OCI-LY1 (cell line): Measurements from ENCODE around the gene TAS2R14.

ENCODE experiments used
- H2AFZ ChIP-seq: fragments of 200-600 bp; sonication (generic), shearing (Covaris generic); 2 replicates; pipeline ENCODE4 v1.6.0; 2014; ENCODE audit warnings: antibody characterized with exemption, mild to moderate bottlenecking, low read length
- H3F3A ChIP-seq: fragments of 200-600 bp; sonication (generic), shearing (Covaris generic); 2 replicates; pipeline ENCODE4 v1.6.0; 2014; ENCODE audit warnings: mild to moderate bottlenecking, antibody characterized with exemption, low read length, moderate library complexity; ENCODE audit not compliant: insufficient read depth
- H3K27ac ChIP-seq: fragments of 200-600 bp; sonication (generic); 2 replicates; pipeline ENCODE4 v1.5.1; 2014; ENCODE audit warnings: low read length, mixed run types, mild to moderate bottlenecking, low read depth; ENCODE audit not compliant: poor library complexity, severe bottlenecking
- H3K27me3 ChIP-seq: fragments of 200-600 bp; sonication (generic); 2 replicates; pipeline ENCODE4 v1.6.0; 2014; ENCODE audit warnings: antibody characterized with exemption, mild to moderate bottlenecking, low read length, moderate library complexity; ENCODE audit not compliant: insufficient read depth
- H3K36me3 ChIP-seq: fragments of 200-600 bp; sonication (generic); 2 replicates; pipeline ENCODE4 v1.6.1; 2014; ENCODE audit warnings: mild to moderate bottlenecking, antibody characterized with exemption, low read length, moderate library complexity, mixed read lengths; ENCODE audit not compliant: insufficient read depth
- H3K4me1 ChIP-seq: fragments of 200-600 bp; sonication (generic); 2 replicates; pipeline ENCODE4 v1.5.1; 2014; ENCODE audit warnings: mild to moderate bottlenecking, low read length, moderate library complexity; ENCODE audit not compliant: insufficient read depth, severe bottlenecking
- H3K4me2 ChIP-seq: fragments of 200-600 bp; sonication (generic), shearing (Covaris generic); 2 replicates; pipeline ENCODE4 v1.6.1; 2014; ENCODE audit warnings: low read length
- H3K4me3 ChIP-seq: fragments of 200-600 bp; sonication (generic); 2 replicates; pipeline ENCODE4 v1.5.1; 2014; ENCODE audit warnings: low read length, low read depth, mild to moderate bottlenecking, mixed read lengths; ENCODE audit not compliant: poor library complexity, severe bottlenecking
- H3K79me2 ChIP-seq: fragments of 200-600 bp; shearing (Covaris generic); 2 replicates; pipeline ENCODE4 v1.6.1; 2016; ENCODE audit warnings: mixed run types, low read length, mixed read lengths; ENCODE audit not compliant: insufficient read depth
- H3K9ac ChIP-seq: fragments of 200-600 bp; sonication (generic), shearing (Covaris generic); 2 replicates; pipeline ENCODE4 v1.6.1; 2014; ENCODE audit warnings: mild to moderate bottlenecking, low read length, mixed read lengths
- H3K9me2 ChIP-seq: fragments of 200-600 bp; sonication (generic), shearing (Covaris generic); 2 replicates; pipeline ENCODE4 v1.6.1; 2014; ENCODE audit warnings: low read depth, mild to moderate bottlenecking, low read length, mixed read lengths
- H3K9me3 ChIP-seq: fragments of 200-600 bp; shearing (Covaris generic); 2 replicates; pipeline ENCODE4 v1.6.1; 2014; ENCODE audit warnings: low read length, mixed read lengths
- H4K20me1 ChIP-seq: fragments of 200-600 bp; sonication (generic), shearing (Covaris generic); 2 replicates; pipeline ENCODE4 v1.6.0; 2016; ENCODE audit warnings: mild to moderate bottlenecking, low read length; ENCODE audit not compliant: insufficient read depth
- EZH2 ChIP-seq: fragments of 200-600 bp; sonication (generic), shearing (Covaris generic); IDR thresholded peaks from 2 replicates; pipeline ENCODE4 v1.8.0; 2017; ENCODE audit warnings: borderline replicate concordance, mixed run types, mild to moderate bottlenecking, antibody characterized with exemption, low read length, moderate library complexity, mixed read lengths
- TF ChIP-seq, protein P1 (sequence below): fragments of 200-600 bp; sonication (generic), shearing (Covaris generic); IDR thresholded peaks from 2 replicates; pipeline ENCODE4 v1.5.1; 2017; ENCODE audit warnings: mild to moderate bottlenecking, antibody characterized with exemption, low read length, moderate library complexity, mixed read lengths

TAS2R14 gene, protein sequence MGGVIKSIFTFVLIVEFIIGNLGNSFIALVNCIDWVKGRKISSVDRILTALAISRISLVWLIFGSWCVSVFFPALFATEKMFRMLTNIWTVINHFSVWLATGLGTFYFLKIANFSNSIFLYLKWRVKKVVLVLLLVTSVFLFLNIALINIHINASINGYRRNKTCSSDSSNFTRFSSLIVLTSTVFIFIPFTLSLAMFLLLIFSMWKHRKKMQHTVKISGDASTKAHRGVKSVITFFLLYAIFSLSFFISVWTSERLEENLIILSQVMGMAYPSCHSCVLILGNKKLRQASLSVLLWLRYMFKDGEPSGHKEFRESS

DNA sequence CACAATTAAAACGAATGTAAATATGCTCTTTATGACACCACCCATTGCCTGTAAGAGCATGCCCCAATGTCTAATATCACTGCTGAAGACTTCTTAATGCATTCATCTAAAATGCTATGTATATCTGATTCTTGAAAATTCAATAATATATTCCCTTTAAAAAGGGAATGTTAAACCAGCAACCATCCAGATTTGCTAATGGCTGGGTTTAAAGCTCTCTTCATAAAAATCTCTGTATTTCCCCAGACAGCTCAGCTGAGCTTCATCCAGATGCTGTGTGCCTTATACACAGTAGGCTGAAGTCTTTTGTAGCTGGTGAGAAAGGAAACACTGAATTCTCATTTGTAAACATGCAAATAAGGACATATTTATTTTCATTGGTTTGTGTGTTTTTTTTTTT is at the start of gene TAS2R14:
TAS2R14 (minus strand) TSS at position 101 of the 400 bp plus-strand sequence; CDS start at position 45, 56 bp downstream.
- Histone ChIP-seq H3K9me3 (no peaks in the 10 kb centered on the region), H3K9me2 (no peaks in the 10 kb centered on the region; the same call in 1 of the 2 replicates), H3K27me3 (no peaks in the 10 kb centered on the region), H2AFZ (no peak within 1 kb of the TSS), H4K20me1 (no peaks in the 10 kb centered on the region), H3K4me1 (peaks cover 7% of the 10 kb centered on the region), H3K27ac (no peak within 1 kb of the TSS), H3K4me2 (no peak within 1 kb of the TSS), H3K79me2 (no peaks in the 10 kb centered on the region), H3K36me3 (no peaks in the 10 kb centered on the region), H3K4me3 (no peak within 1 kb of the TSS), H3K9ac (no peak within 1 kb of the TSS), H3F3A (no peaks in the 10 kb centered on the region)
- no peak for TF ChIP-seq EZH2
- TF ChIP-seq, protein P1, sequence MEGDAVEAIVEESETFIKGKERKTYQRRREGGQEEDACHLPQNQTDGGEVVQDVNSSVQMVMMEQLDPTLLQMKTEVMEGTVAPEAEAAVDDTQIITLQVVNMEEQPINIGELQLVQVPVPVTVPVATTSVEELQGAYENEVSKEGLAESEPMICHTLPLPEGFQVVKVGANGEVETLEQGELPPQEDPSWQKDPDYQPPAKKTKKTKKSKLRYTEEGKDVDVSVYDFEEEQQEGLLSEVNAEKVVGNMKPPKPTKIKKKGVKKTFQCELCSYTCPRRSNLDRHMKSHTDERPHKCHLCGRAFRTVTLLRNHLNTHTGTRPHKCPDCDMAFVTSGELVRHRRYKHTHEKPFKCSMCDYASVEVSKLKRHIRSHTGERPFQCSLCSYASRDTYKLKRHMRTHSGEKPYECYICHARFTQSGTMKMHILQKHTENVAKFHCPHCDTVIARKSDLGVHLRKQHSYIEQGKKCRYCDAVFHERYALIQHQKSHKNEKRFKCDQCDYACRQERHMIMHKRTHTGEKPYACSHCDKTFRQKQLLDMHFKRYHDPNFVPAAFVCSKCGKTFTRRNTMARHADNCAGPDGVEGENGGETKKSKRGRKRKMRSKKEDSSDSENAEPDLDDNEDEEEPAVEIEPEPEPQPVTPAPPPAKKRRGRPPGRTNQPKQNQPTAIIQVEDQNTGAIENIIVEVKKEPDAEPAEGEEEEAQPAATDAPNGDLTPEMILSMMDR, result no peak

DNA sequence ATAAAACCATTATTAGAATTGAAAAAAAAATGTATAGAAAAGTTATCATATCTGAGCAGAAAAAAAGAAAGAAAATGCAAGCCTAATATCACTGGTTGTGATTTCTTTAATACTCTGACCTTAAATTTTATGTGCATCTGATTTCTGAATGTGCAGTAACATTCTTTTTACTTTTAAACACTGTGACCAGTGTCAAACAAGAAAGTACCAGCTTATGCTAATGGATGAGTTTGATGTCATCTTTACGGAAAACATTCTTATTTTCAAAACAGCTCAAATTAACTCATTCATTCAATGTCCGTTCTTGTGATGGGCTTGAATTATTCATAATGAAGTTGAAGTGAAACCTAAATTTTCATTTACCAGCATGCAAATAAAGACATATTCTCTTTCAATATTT is 47.7 kb upstream of the TAS2R14 start, which contains the start of gene TAS2R50:
TAS2R50 (minus strand) TSS at position 101 of the 400 bp plus-strand sequence; CDS start at position 49, 52 bp downstream.
- no peaks in the 10 kb centered on the region for H3K4me1 ChIP-seq
- H3K9me3 ChIP-seq, result no peaks in the 10 kb centered on the region
- H4K20me1 ChIP-seq, result no peaks in the 10 kb centered on the region
- no peak within 1 kb of the TSS for H3K27ac ChIP-seq
- H3K27me3 ChIP-seq, result no peaks in the 10 kb centered on the region
- H3F3A ChIP-seq, result no peaks in the 10 kb centered on the region
- H2AFZ ChIP-seq, result no peak within 1 kb of the TSS
- no peaks in the 10 kb centered on the region for H3K9me2 ChIP-seq
- TF ChIP-seq, protein P1, result no peak
- TF ChIP-seq EZH2, result no peak
- no peak within 1 kb of the TSS for H3K4me2 ChIP-seq
- no peaks in the 10 kb centered on the region for H3K79me2 ChIP-seq
- no peak within 1 kb of the TSS for H3K9ac ChIP-seq
- peaks cover 7% of the 10 kb centered on the region; the same call in 1 of the 2 replicates for H3K36me3 ChIP-seq
- no peak within 1 kb of the TSS for H3K4me3 ChIP-seq

DNA sequence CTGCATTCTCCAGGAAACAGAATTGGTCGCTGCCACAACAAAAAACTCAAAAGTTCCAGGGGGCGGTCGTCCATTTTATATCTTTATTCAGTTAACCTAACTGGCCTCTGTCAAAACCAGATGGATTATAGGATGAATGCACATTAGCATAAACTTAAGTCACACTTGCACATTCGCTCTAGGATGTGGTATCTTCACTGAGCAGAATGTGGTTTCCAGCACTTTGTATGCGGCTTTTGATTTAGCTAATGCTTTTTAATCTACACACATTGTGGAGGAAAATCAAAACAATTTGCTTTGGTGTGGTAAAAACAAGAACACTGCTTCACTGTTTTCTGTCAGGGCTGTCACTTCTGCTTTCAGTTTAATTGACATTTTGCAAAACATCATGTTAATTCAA is 43.2 kb upstream of the TAS2R14 start:
- no peaks in the 10 kb centered on the region for H3K9me2 ChIP-seq
- no peak overlapping the region for H3K9ac ChIP-seq
- H3K4me2 ChIP-seq, result no peak overlapping the region
- H3K4me3 ChIP-seq, result no peak overlapping the region
- H3K27ac ChIP-seq, result no peak overlapping the region
- H3K4me1 ChIP-seq, result no peaks in the 10 kb centered on the region
- no peaks in the 10 kb centered on the region for H3K9me3 ChIP-seq
- no peaks in the 10 kb centered on the region for H3K27me3 ChIP-seq
- no peaks in the 10 kb centered on the region for H3K36me3 ChIP-seq
- no peaks in the 10 kb centered on the region for H4K20me1 ChIP-seq
- TF ChIP-seq EZH2, result no peak
- TF ChIP-seq, protein P1, result no peak
- no peaks in the 10 kb centered on the region for H3F3A ChIP-seq
- no peaks in the 10 kb centered on the region for H3K79me2 ChIP-seq
- H2AFZ ChIP-seq, result no peak overlapping the region
